K562 (cell line): ENCODE results near the gene WDR72. TPM values are rescaled to one million over a fixed set of nuclear protein-coding genes. Genes with fewer than 3 reads are reported as not detected.

ENCODE experiments used
- ATAC-seq: fragments of 200-7000 bp; cut with Tn5 transposase; 3 replicates; pipeline ENCODE4 v1.9.1; 2020; ENCODE audit warnings: moderate library complexity
- BruUV-seq: library from RNA; stranded (reverse); fragments of 400-500 nt; replicated peaks from 2 replicates; lab custom pipeline; 2021; lab: Mats Ljungman, UMichigan
- CTCF ChIA-PET: fragments of 300-600 bp; formaldehyde crosslinking; extraction: SDS; loops from one replicate; lab custom pipeline; 2021; ENCODE audit warnings: low intra/inter-chr PET ratio; lab: Yijun Ruan, JAX
- POLR2A ChIA-PET: fragments of 300-600, 350-650 bp; sonication (Branson Sonifier 250); formaldehyde crosslinking; extraction: SDS; loops from one replicate; lab custom pipeline; 2021; ENCODE audit warnings: antibody characterized with exemption, inconsistent platforms; lab: Yijun Ruan, JAX
- DNase-seq, 4 experiments: peaks; one replicate each; pipeline versions ENCODE4 v3.0.0 to v3.0.0-alpha.2; 2011 to 2018; ENCODE audit warnings: low spot score in 3 of 4, mixed read lengths in 3 of 4; ENCODE audit errors: extremely low read depth in 1 of 4
- FAIRE-seq: peaks from 2 replicates; lab custom pipeline; 2011; peaks lifted over from hg19 to GRCh38; lab: Jason Lieb, UNC
- H2AFZ ChIP-seq: 2 replicates; pipeline ENCODE4 v1.6.0; 2011; ENCODE audit warnings: low read depth, low read length, control low read depth, inconsistent platforms
- H3K27ac ChIP-seq: fragments of 200-600 bp; 3 replicates; pipeline ENCODE4 v1.8.0; 2011; ENCODE audit warnings: low read depth, mild to moderate bottlenecking, control low read depth, inconsistent platforms, low read length, moderate library complexity, mixed read lengths; ENCODE audit errors: extremely low read depth
- H3K27me3 ChIP-seq, 2 experiments: fragments of 300-600 bp in 1 of 2; 2 replicates in 1 of 2; 3 replicates in 1 of 2; pipeline versions ENCODE4 v1.6.0 to v1.8.0; 2011; ENCODE audit warnings: inconsistent platforms in 2 of 2, low read length in 2 of 2, mild to moderate bottlenecking in 1 of 2, mixed read lengths in 1 of 2, moderate library complexity in 1 of 2; ENCODE audit not compliant: control insufficient read depth in 2 of 2, insufficient read depth in 2 of 2
- H3K36me3 ChIP-seq: fragments of 300-600 bp; 3 replicates; pipeline ENCODE4 v1.8.0; 2011; ENCODE audit warnings: mild to moderate bottlenecking, low read length, inconsistent platforms; ENCODE audit not compliant: control insufficient read depth, insufficient read depth
- H3K4me1 ChIP-seq, 2 experiments: fragments of 200-600 bp in 1 of 2; replicated peaks in 1 of 2; 2 replicates in 1 of 2; 3 replicates in 1 of 2; pipeline versions ENCODE4 v1.5.1 to v1.8.0; 2011; ENCODE audit warnings: inconsistent platforms in 2 of 2, low read length in 2 of 2, mild to moderate bottlenecking in 1 of 2, mixed read lengths in 1 of 2, moderate library complexity in 1 of 2; ENCODE audit not compliant: control insufficient read depth in 2 of 2, insufficient read depth in 2 of 2
- H3K4me2 ChIP-seq: 2 replicates; pipeline ENCODE4 v1.6.1; 2011; ENCODE audit warnings: low read length, control low read depth, inconsistent platforms, mixed read lengths; ENCODE audit not compliant: insufficient read depth
- H3K4me3 ChIP-seq: fragments of 200-600 bp; sonication (generic), shearing (Covaris generic); 2 replicates; pipeline ENCODE4 v1.5.1; 2016; ENCODE audit warnings: control low read depth, inconsistent platforms
- H3K79me2 ChIP-seq: fragments of 200-600 bp; 3 replicates; pipeline ENCODE4 v1.8.0; 2011; ENCODE audit warnings: low read length, inconsistent platforms; ENCODE audit not compliant: control insufficient read depth, insufficient read depth
- H3K9ac ChIP-seq, 2 experiments: 2 replicates each; pipeline versions ENCODE4 v1.6.0 to v1.6.1; 2011; ENCODE audit warnings: low read depth in 2 of 2, low read length in 2 of 2, control low read depth in 1 of 2, inconsistent platforms in 1 of 2, mild to moderate bottlenecking in 1 of 2, mixed read lengths in 1 of 2; ENCODE audit not compliant: insufficient read depth in 1 of 2
- H3K9me1 ChIP-seq: one replicate; pipeline ENCODE4 v1.6.0; 2011; ENCODE audit warnings: inconsistent platforms, mild to moderate bottlenecking, low read length, moderate library complexity; ENCODE audit not compliant: control insufficient read depth, insufficient read depth
- H3K9me3 ChIP-seq: replicated peaks from 2 replicates; pipeline ENCODE4 v1.5.1; 2011; ENCODE audit warnings: low read depth, low read length, inconsistent platforms; ENCODE audit not compliant: control insufficient read depth, insufficient read depth
- H4K20me1 ChIP-seq: replicated peaks from 2 replicates; pipeline ENCODE4 v1.6.1; 2011; ENCODE audit warnings: low read length, inconsistent platforms, mixed read lengths; ENCODE audit not compliant: control insufficient read depth, insufficient read depth
- ARID1B ChIP-seq: fragments of 450-650 bp; IDR thresholded peaks from 2 replicates; pipeline ENCODE4 v1.6.1; 2016; ENCODE audit warnings: antibody characterized with exemption, mild to moderate bottlenecking, inconsistent platforms
- BACH1 ChIP-seq: fragments of 200-800 bp; sonication (Bioruptor generic); IDR thresholded peaks from 2 replicates; pipeline ENCODE4 v1.6.1; 2016; ENCODE audit warnings: missing genetic modification characterization, missing compliant biosample characterization
- CREB3 ChIP-seq: fragments of 450-650 bp; conservative IDR thresholded peaks from 2 replicates; pipeline ENCODE4 v1.6.1; 2016; ENCODE audit warnings: missing genetic modification characterization, low read depth, mild to moderate bottlenecking, missing compliant biosample characterization, moderate library complexity
- CSDE1 ChIP-seq, 2 experiments: fragments of 450-650 bp; IDR thresholded peaks; 2 replicates each; pipeline ENCODE4 v1.6.1; 2016; ENCODE audit warnings: mild to moderate bottlenecking in 1 of 2
- HNRNPL ChIP-seq: fragments of 200-400 bp; formaldehyde crosslinking; IDR thresholded peaks from 2 replicates; pipeline ENCODE4 v1.6.1; 2017; ENCODE audit warnings: low read depth, mild to moderate bottlenecking, low read length
- MTA3 ChIP-seq: fragments of 450-650 bp; formaldehyde crosslinking; IDR thresholded peaks from 2 replicates; pipeline ENCODE4 v1.6.1; 2017; ENCODE audit warnings: mild to moderate bottlenecking, borderline replicate concordance
- NCOA4 ChIP-seq: fragments of 450-650 bp; IDR thresholded peaks from 2 replicates; pipeline ENCODE4 v1.6.1; 2018; ENCODE audit warnings: mild to moderate bottlenecking; ENCODE audit not compliant: partially characterized antibody
- NR4A1 ChIP-seq, 2 experiments: fragments of 250-450 bp in 1 of 2; fragments of 450-650 bp in 1 of 2; sonication (Bioruptor Pico) in 1 of 2; IDR thresholded peaks; 2 replicates each; pipeline versions ENCODE4 v1.4.0 to v1.6.1; 2016 to 2020; ENCODE audit warnings: mild to moderate bottlenecking in 2 of 2, missing compliant biosample characterization in 1 of 2, missing genetic modification characterization in 1 of 2, moderate library complexity in 1 of 2
- PYGO2 ChIP-seq: fragments of 450-650 bp; IDR thresholded peaks from 2 replicates; pipeline ENCODE4 v1.6.1; 2016; ENCODE audit warnings: mild to moderate bottlenecking, missing genetic modification characterization, moderate library complexity, missing compliant biosample characterization
- ZEB2 ChIP-seq: fragments of 450-650 bp; IDR thresholded peaks from 2 replicates; pipeline ENCODE4 v1.6.1; 2016
- ZMIZ1 ChIP-seq, 2 experiments: fragments of 150-350 bp in 1 of 2; IDR thresholded peaks; 2 replicates each; pipeline ENCODE4 v1.6.1; 2012 to 2016; ENCODE audit warnings: low read depth in 2 of 2, low read length in 2 of 2, mild to moderate bottlenecking in 1 of 2, moderate library complexity in 1 of 2
- ZNF57 ChIP-seq: fragments of 450-650 bp; formaldehyde crosslinking; IDR thresholded peaks from 2 replicates; pipeline ENCODE4 v1.4.0; 2020; ENCODE audit warnings: mild to moderate bottlenecking, moderate library complexity
- ZNF668 ChIP-seq: fragments of 250-450 bp; sonication (Bioruptor Pico); IDR thresholded peaks from 2 replicates; pipeline ENCODE4 v1.8.0; 2022; ENCODE audit warnings: mild to moderate bottlenecking, inconsistent platforms
- WGBS: fragments of 100-300 bp; shearing (Covaris generic); methylation state at CpG from one replicate; pipeline ENCODE4 v1.1.6; 2016; ENCODE audit warnings: low coverage, mixed read lengths; ENCODE audit not compliant: insufficient coverage; ENCODE audit errors: missing lambda C conversion rate; 5-methylcytosine and 5-hydroxymethylcytosine counted together
- in situ Hi-C: fragments of 300-500 bp; cut with MboI; formaldehyde crosslinking; loops from 4 replicates; pipeline ENCODE4 v1.15.0; 2018; ENCODE audit warnings: inconsistent platforms, mixed read lengths
- intact Hi-C: fragments of 100-400 bp; cut with micrococcal nuclease; formaldehyde crosslinking; loops from 2 replicates; pipeline ENCODE4 v1.14.2; 2022
- polyA plus RNA-seq, 8 experiments: library from polyadenylated mRNA; depleted of rRNA in 4 of 8; stranded (reverse) in 5 of 8; unstranded in 3 of 8; fragments of >200 nt; fragmentation: Nextera tagmentation in 2 of 8; fragmentation: Illumina TruSeq in 1 of 8; extraction: Ambion mirVana in 2 of 8; extraction: Trizol in 1 of 8; gene quantifications; 2 replicates each; pipeline versions ENCODE4 v1.2.1 to v1.2.3, GENCODE V29; 2011 to 2014; ENCODE audit warnings: inconsistent platforms in 1 of 8, missing spikeins in 1 of 8
- total RNA-seq, 7 experiments: library from RNA; depleted of rRNA in 6 of 7; stranded (reverse); fragments of >200 nt in 6 of 7; fragmentation: Illumina TruSeq in 2 of 7; extraction: Trizol in 2 of 7; gene quantifications; 2 replicates each; pipeline versions ENCODE4 v1.2.1 to v1.2.3, GENCODE V29; 2011 to 2021; ENCODE audit warnings: low replicate concordance in 1 of 7

Gene WDR72
- total and polyA plus RNA-seq, 9 of the 15 experiments (the other 6 are each of a cell fraction or from before 2014, with no cell fraction given) = 0.01 TPM; not detected in 8

GRCh38 chr15:53581513-53581912 lies 177.9 kb downstream of the WDR72 start:
- H4K20me1 ChIP-seq = no peaks in the 10 kb centered on the region
- in situ Hi-C loops (no loop called here), intact Hi-C loops (no loop called here)
- DNase-seq = no peak
- H3K9me1 ChIP-seq = no peaks in the 10 kb centered on the region
- CTCF ChIA-PET = no interaction called here
- no peaks in the 10 kb centered on the region for H3K4me1 ChIP-seq
- no peaks in the 10 kb centered on the region for H3K36me3 ChIP-seq
- WGBS = 0% methylated on average over 1 of the region's 1 CpG
- FAIRE-seq = no peak
- no peaks in the 10 kb centered on the region for H3K27me3 ChIP-seq
- POLR2A ChIA-PET = no interaction called here
- H3K9me3 ChIP-seq = no peaks in the 10 kb centered on the region
- no peak overlapping the region for H2AFZ ChIP-seq
- BruUV-seq = no TSS peak
- TF ChIP-seq ZNF57 (CRISPR knock-in tag) (no peak), ARID1B (no peak), PYGO2 (no peak), NCOA4 (no peak)
- no peak overlapping the region for H3K4me2 ChIP-seq
- no peak overlapping the region for H3K4me3 ChIP-seq
- H3K27ac ChIP-seq = no peak overlapping the region
- no peak overlapping the region for H3K9ac ChIP-seq
- no peaks in the 10 kb centered on the region for H3K79me2 ChIP-seq
- ATAC-seq = no peak

DNA sequence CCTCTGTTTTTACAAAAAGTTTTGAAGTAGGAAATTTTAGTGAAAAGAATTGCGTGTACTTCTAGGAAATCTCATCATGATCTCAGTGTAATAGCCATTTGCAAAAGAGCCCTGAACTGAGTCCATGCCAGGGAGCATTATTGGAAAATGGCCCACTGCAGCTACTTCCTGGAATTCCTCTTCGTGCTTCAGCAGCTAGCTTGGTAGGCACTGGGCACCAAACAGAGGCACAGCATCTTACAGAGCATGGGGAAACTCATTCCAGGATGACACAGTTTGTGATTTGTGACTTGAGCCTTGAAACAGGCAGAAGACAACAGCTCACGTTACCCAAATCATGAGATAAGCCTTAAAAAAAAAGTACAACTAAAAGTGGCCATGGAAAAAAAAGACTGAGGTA lies 179.1 kb downstream of the WDR72 start:
- no peak overlapping the region for H2AFZ ChIP-seq
- no peak for FAIRE-seq
- ATAC-seq = no peak
- no peaks in the 10 kb centered on the region for H3K79me2 ChIP-seq
- CTCF ChIA-PET = no interaction called here
- no peaks in the 10 kb centered on the region for H3K36me3 ChIP-seq
- POLR2A ChIA-PET = interaction anchor here (0.9 kb wide), 1 partner anchor 15 kb away, joined by 4 read pairs; no protein-coding TSS in a partner anchor
- no peak overlapping the region for H3K4me2 ChIP-seq
- H3K9ac ChIP-seq = no peak overlapping the region
- no peak overlapping the region for H3K27ac ChIP-seq
- H3K4me3 ChIP-seq = no peak overlapping the region
- H3K27me3 ChIP-seq = no peaks in the 10 kb centered on the region
- in situ Hi-C loops = no loop called here
- intact Hi-C loops = no loop called here
- H3K9me1 ChIP-seq = no peaks in the 10 kb centered on the region
- no peaks in the 10 kb centered on the region for H3K4me1 ChIP-seq
- no peaks in the 10 kb centered on the region for H3K9me3 ChIP-seq
- 0% methylated on average over 3 of the region's 3 CpGs for WGBS
- no peaks in the 10 kb centered on the region for H4K20me1 ChIP-seq
- no TSS peak for BruUV-seq
- DNase-seq = no peak
- TF ChIP-seq CSDE1 (IDR thresholded peaks at IDR 0.05) (no peak), CREB3 (no peak), HNRNPL (no peak), MTA3 (no peak), ZNF668 (CRISPR knock-in tag) (no peak), ZMIZ1 (IDR thresholded peaks at IDR 0.05; ENCODE audit: low read depth in 2 of 2, low read length in 2 of 2) (no peak), NR4A1 (CRISPR knock-in tag; IDR thresholded peaks at IDR 0.05) (no peak), NR4A1 (tag; IDR thresholded peaks at IDR 0.05) (no peak), ZEB2 (no peak), BACH1 (tag) (no peak)
